ENCODE measurements around the gene CCDC187.

Gene CCDC187

GRCh38 chr9:136332482-136332983, 28.6 kb upstream of the CCDC187 start:
- Histone ChIP-seq H3K27ac (ENCODE audit: low read length) (no peak overlapping the region), H3K9ac (ENCODE audit: low read depth, low read length) (no peak overlapping the region), H3K36me3 (ENCODE audit: insufficient read depth, low read length) (peaks cover 4% of the 10 kb centered on the region; the same call in 1 of the 2 replicates), H4K20me1 (ENCODE audit: insufficient read depth, low read length) (peaks cover 19% of the 10 kb centered on the region; the same call in 1 of the 2 replicates), H3K4me3 (ENCODE audit: low read depth in 1 of 2, low read length in 2 of 2) (no peak overlapping the region), H3K79me2 (ENCODE audit: insufficient read depth, low read length) (no peaks in the 10 kb centered on the region), H3K27me3 (ENCODE audit: insufficient read depth, low read length, poor library complexity) (no peaks in the 10 kb centered on the region), H2AFZ (ENCODE audit: low read depth, low read length) (no peak overlapping the region), H3K9me3 (ENCODE audit: insufficient read depth, low read length, severe bottlenecking) (no peaks in the 10 kb centered on the region), H3K4me1 (ENCODE audit: insufficient read depth, low read length) (peaks cover 15% of the 10 kb centered on the region), H3K4me2 (ENCODE audit: insufficient read depth, low read length) (no peak overlapping the region)
- no peak for TF ChIP-seq EZH2 (IDR thresholded peaks at IDR 0.05; ENCODE audit: borderline replicate concordance, low read depth, low read length, severe bottlenecking)
- no peak for TF ChIP-seq CTCF (IDR thresholded peaks at IDR 0.05; ENCODE audit: borderline replicate concordance, extremely low read depth, low read length, poor library complexity, severe bottlenecking)
- no peak for DNase-seq
- ATAC-seq (ENCODE audit: insufficient read depth, low read depth): no peak

DNA sequence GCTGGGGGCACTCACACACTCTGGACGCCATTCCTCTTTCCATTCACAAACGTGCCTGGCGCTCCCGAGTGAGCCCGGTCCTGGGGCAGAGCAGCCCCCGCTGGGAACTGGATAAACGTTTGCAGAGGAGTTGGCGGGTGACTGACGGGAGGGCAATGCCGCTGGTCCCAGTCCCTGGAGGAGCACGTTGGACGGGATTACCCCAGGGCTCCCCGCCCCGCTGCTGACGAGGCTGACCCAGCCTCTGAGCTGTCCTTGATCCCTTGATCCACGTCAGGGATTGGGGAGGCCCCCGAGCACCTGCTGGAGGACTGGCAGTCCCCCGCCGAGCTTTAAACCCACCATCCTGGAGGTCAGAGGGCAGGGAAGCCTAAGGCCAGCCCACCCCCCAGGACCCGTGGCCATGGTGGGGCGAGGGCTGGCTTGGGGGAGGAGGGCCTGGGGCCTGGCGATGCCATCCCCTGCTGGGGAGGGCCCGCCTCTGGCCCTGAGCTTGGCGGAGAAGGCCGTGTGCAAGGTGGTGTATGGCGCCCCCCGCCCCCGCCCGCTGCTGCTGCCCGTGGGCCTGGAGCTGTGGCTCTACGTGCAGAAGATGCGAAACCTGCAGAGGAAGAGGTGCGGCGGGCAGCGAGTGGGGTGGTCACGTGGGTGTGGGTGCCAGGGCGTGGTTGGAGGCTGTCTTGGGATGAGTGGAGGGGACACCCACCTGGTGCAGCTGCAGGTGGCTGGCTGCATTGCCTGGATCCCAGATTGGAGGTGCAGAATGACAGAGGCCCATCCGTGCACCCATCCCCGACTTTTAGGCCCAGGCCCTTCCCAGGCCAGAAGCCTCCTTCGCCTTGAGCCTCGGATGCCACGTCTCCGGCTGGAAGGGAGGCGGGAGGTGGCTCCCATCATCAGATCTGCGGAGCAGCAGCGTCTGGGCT, 27.9 kb upstream of the CCDC187 start:
- H3K9ac ChIP-seq (ENCODE audit: low read depth, low read length): no peak overlapping the region
- H3K27me3 ChIP-seq (ENCODE audit: insufficient read depth, low read length, poor library complexity): no peaks in the 10 kb centered on the region
- H3K4me1 ChIP-seq (ENCODE audit: insufficient read depth, low read length): peaks cover 18% of the 10 kb centered on the region
- H2AFZ ChIP-seq (ENCODE audit: low read depth, low read length): no peak overlapping the region
- DNase-seq (no peak), ATAC-seq (ENCODE audit: insufficient read depth, low read depth) (no peak)
- H3K9me3 ChIP-seq (ENCODE audit: insufficient read depth, low read length, severe bottlenecking): no peaks in the 10 kb centered on the region
- no peak overlapping the region for H3K4me2 ChIP-seq (ENCODE audit: insufficient read depth, low read length)
- H4K20me1 ChIP-seq (ENCODE audit: insufficient read depth, low read length): peaks cover 19% of the 10 kb centered on the region; the same call in 1 of the 2 replicates
- H3K36me3 ChIP-seq (ENCODE audit: insufficient read depth, low read length): peaks cover 4% of the 10 kb centered on the region; the same call in 1 of the 2 replicates
- no peak overlapping the region for H3K27ac ChIP-seq (ENCODE audit: low read length)
- no peaks in the 10 kb centered on the region for H3K79me2 ChIP-seq (ENCODE audit: insufficient read depth, low read length)
- no peak overlapping the region for H3K4me3 ChIP-seq (ENCODE audit: low read depth in 1 of 2, low read length in 2 of 2)
- TF ChIP-seq EZH2 (IDR thresholded peaks at IDR 0.05; ENCODE audit: borderline replicate concordance, low read depth, low read length, severe bottlenecking): no peak
- no peak for TF ChIP-seq CTCF (IDR thresholded peaks at IDR 0.05; ENCODE audit: borderline replicate concordance, extremely low read depth, low read length, poor library complexity, severe bottlenecking)

DNA sequence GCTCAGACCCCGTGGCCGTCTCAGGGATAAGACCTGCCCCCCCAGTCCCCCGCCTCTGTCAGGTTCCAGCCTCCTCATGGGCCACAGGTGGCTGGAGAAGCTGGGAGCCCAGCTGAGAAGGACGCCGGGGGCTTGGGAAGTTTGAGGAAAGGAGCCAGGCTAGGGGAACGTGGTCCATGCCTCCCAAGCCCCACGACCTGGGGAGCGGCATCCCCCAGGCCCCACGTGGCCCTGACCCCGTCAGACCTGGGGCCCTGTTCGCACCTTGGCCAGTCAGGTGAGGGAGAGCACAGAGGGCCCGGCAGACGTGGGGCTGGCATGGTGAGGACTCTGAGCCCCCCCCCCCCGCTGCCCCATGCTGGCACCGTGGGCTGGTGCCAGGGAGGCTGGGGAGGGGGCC, 27.1 kb upstream of the CCDC187 start:
- H3K9ac ChIP-seq (ENCODE audit: low read depth, low read length): no peak overlapping the region

More for the DNA sequence above, 27.1 kb upstream of the CCDC187 start:
- Histone ChIP-seq H3K4me1 (ENCODE audit: insufficient read depth, low read length) (peaks cover 21% of the 10 kb centered on the region), H2AFZ (ENCODE audit: low read depth, low read length) (no peak overlapping the region), H3K79me2 (ENCODE audit: insufficient read depth, low read length) (no peaks in the 10 kb centered on the region), H3K27ac (ENCODE audit: low read length) (no peak overlapping the region), H3K4me3 (ENCODE audit: low read depth in 1 of 2, low read length in 2 of 2) (no peak overlapping the region), H3K27me3 (ENCODE audit: insufficient read depth, low read length, poor library complexity) (no peaks in the 10 kb centered on the region), H3K9me3 (ENCODE audit: insufficient read depth, low read length, severe bottlenecking) (no peaks in the 10 kb centered on the region), H3K36me3 (ENCODE audit: insufficient read depth, low read length) (no peaks in the 10 kb centered on the region), H3K4me2 (ENCODE audit: insufficient read depth, low read length) (no peak overlapping the region), H4K20me1 (ENCODE audit: insufficient read depth, low read length) (peaks cover 19% of the 10 kb centered on the region; the same call in 1 of the 2 replicates)
- DNase-seq (no peak), ATAC-seq (ENCODE audit: insufficient read depth, low read depth) (no peak)
- TF ChIP-seq CTCF (IDR thresholded peaks at IDR 0.05; ENCODE audit: borderline replicate concordance, extremely low read depth, low read length, poor library complexity, severe bottlenecking) (no peak), EZH2 (IDR thresholded peaks at IDR 0.05; ENCODE audit: borderline replicate concordance, low read depth, low read length, severe bottlenecking) (no peak)
